Stimulated activated naive CD8-positive, alpha-beta T cell treated with anti-CD3 and anti-CD28 coated beads, Interleukin-15, Interleukin-2, amounts not matched to agents 100 ng/mL and 50 ng/mL, for 24 hours (primary cell): ENCODE data around the gene GABRG3.

Experiments
- H3K27ac Mint-ChIP-seq: one replicate; pipeline ENCODE4 v1.8.0; 2021; ENCODE audit warnings: mild to moderate bottlenecking, mixed read lengths
- H3K27me3 Mint-ChIP-seq: one replicate; pipeline ENCODE4 v1.8.0; 2021; ENCODE audit warnings: mixed read lengths
- H3K36me3 Mint-ChIP-seq: one replicate; pipeline ENCODE4 v1.8.0; 2021; ENCODE audit warnings: low read depth, mixed read lengths
- H3K4me1 Mint-ChIP-seq: one replicate; pipeline ENCODE4 v1.8.0; 2021; ENCODE audit warnings: low read depth, mixed read lengths
- H3K4me3 Mint-ChIP-seq: one replicate; pipeline ENCODE4 v1.8.0; 2021; ENCODE audit warnings: mild to moderate bottlenecking, mixed read lengths
- H3K9me3 Mint-ChIP-seq: one replicate; pipeline ENCODE4 v1.8.0; 2021; ENCODE audit warnings: mixed read lengths

Gene GABRG3

GRCh38 chr15:27089676-27090075, 118.7 kb downstream of the GABRG3 start:
- Mint-ChIP-seq H3K27ac (no peak overlapping the region), H3K4me3 (no peak overlapping the region), H3K4me1 (no peaks in the 10 kb centered on the region), H3K27me3 (no peaks in the 10 kb centered on the region), H3K36me3 (no peaks in the 10 kb centered on the region), H3K9me3 (peaks cover 24% of the 10 kb centered on the region)

- Mint-ChIP-seq H3K27ac (no peak overlapping the region), H3K4me1 (no peaks in the 10 kb centered on the region), H3K27me3 (no peaks in the 10 kb centered on the region), H3K9me3 (peaks cover 33% of the 10 kb centered on the region), H3K4me3 (no peak overlapping the region), H3K36me3 (no peaks in the 10 kb centered on the region)
Measured at GRCh38 chr15:27091270-27091940, 120.4 kb downstream of the GABRG3 start.

- Mint-ChIP-seq H3K4me1 (no peaks in the 10 kb centered on the region), H3K9me3 (peaks cover 33% of the 10 kb centered on the region), H3K4me3 (no peak overlapping the region), H3K27ac (no peak overlapping the region), H3K27me3 (no peaks in the 10 kb centered on the region), H3K36me3 (no peaks in the 10 kb centered on the region)
Measured at GRCh38 chr15:27092390-27092789, 121.4 kb downstream of the GABRG3 start.

GRCh38 chr15:27094235-27094634, 123.3 kb downstream of the GABRG3 start:
- Mint-ChIP-seq H3K27me3 (no peaks in the 10 kb centered on the region), H3K27ac (no peak overlapping the region), H3K4me1 (no peaks in the 10 kb centered on the region), H3K36me3 (no peaks in the 10 kb centered on the region), H3K4me3 (no peak overlapping the region), H3K9me3 (peaks cover 38% of the 10 kb centered on the region)

GRCh38 chr15:27095886-27096624, 125.1 kb downstream of the GABRG3 start:
- H3K4me1 Mint-ChIP-seq = no peaks in the 10 kb centered on the region
- peaks cover 30% of the 10 kb centered on the region for H3K9me3 Mint-ChIP-seq
- H3K36me3 Mint-ChIP-seq = no peaks in the 10 kb centered on the region
- H3K4me3 Mint-ChIP-seq = no peak overlapping the region
- no peaks in the 10 kb centered on the region for H3K27me3 Mint-ChIP-seq
- no peak overlapping the region for H3K27ac Mint-ChIP-seq

- Mint-ChIP-seq H3K27ac (no peak overlapping the region), H3K27me3 (no peaks in the 10 kb centered on the region), H3K4me3 (no peak overlapping the region), H3K9me3 (peaks cover 21% of the 10 kb centered on the region), H3K36me3 (no peaks in the 10 kb centered on the region), H3K4me1 (no peaks in the 10 kb centered on the region)
Measured at GRCh38 chr15:27097506-27097905, 126.5 kb downstream of the GABRG3 start.

- no peak overlapping the region for H3K27ac Mint-ChIP-seq
- H3K4me3 Mint-ChIP-seq = no peak overlapping the region
- H3K36me3 Mint-ChIP-seq = no peaks in the 10 kb centered on the region
- H3K4me1 Mint-ChIP-seq = no peaks in the 10 kb centered on the region
- H3K27me3 Mint-ChIP-seq = no peaks in the 10 kb centered on the region
- peaks cover 9% of the 10 kb centered on the region for H3K9me3 Mint-ChIP-seq
Measured at GRCh38 chr15:27101982-27102381, 131.0 kb downstream of the GABRG3 start.

- Mint-ChIP-seq H3K36me3 (no peaks in the 10 kb centered on the region), H3K4me1 (no peaks in the 10 kb centered on the region), H3K9me3 (no peaks in the 10 kb centered on the region), H3K27me3 (no peaks in the 10 kb centered on the region), H3K27ac (no peak overlapping the region), H3K4me3 (no peak overlapping the region)
Measured at GRCh38 chr15:27111323-27111722, 140.3 kb downstream of the GABRG3 start.

- H3K4me3 Mint-ChIP-seq = no peak overlapping the region
- H3K36me3 Mint-ChIP-seq = no peaks in the 10 kb centered on the region
- H3K9me3 Mint-ChIP-seq = peaks cover 8% of the 10 kb centered on the region
- H3K27ac Mint-ChIP-seq = no peak overlapping the region
- H3K4me1 Mint-ChIP-seq = no peaks in the 10 kb centered on the region
- no peaks in the 10 kb centered on the region for H3K27me3 Mint-ChIP-seq
Measured at GRCh38 chr15:27114473-27114872, 143.5 kb downstream of the GABRG3 start.

- no peak overlapping the region for H3K27ac Mint-ChIP-seq
- H3K27me3 Mint-ChIP-seq = no peaks in the 10 kb centered on the region
- H3K4me1 Mint-ChIP-seq = no peaks in the 10 kb centered on the region
- peaks cover 12% of the 10 kb centered on the region for H3K9me3 Mint-ChIP-seq
- H3K36me3 Mint-ChIP-seq = no peaks in the 10 kb centered on the region
- no peak overlapping the region for H3K4me3 Mint-ChIP-seq
Measured at GRCh38 chr15:27119695-27120266, 148.8 kb downstream of the GABRG3 start.

GRCh38 chr15:27121672-27122071, 150.7 kb downstream of the GABRG3 start:
- Mint-ChIP-seq H3K9me3 (peaks cover 16% of the 10 kb centered on the region), H3K4me1 (no peaks in the 10 kb centered on the region), H3K27ac (no peak overlapping the region), H3K36me3 (no peaks in the 10 kb centered on the region), H3K27me3 (no peaks in the 10 kb centered on the region), H3K4me3 (no peak overlapping the region)

- Mint-ChIP-seq H3K9me3 (peaks cover 9% of the 10 kb centered on the region), H3K27me3 (no peaks in the 10 kb centered on the region), H3K4me3 (no peak overlapping the region), H3K27ac (no peak overlapping the region), H3K4me1 (no peaks in the 10 kb centered on the region), H3K36me3 (no peaks in the 10 kb centered on the region)
Measured at GRCh38 chr15:27123291-27123690, 152.3 kb downstream of the GABRG3 start.

- peaks cover 8% of the 10 kb centered on the region for H3K9me3 Mint-ChIP-seq
- no peaks in the 10 kb centered on the region for H3K27me3 Mint-ChIP-seq
- no peaks in the 10 kb centered on the region for H3K36me3 Mint-ChIP-seq
- H3K4me1 Mint-ChIP-seq = no peaks in the 10 kb centered on the region
- no peak overlapping the region for H3K4me3 Mint-ChIP-seq
- no peak overlapping the region for H3K27ac Mint-ChIP-seq
Measured at GRCh38 chr15:27123808-27124207, 152.8 kb downstream of the GABRG3 start.

- Mint-ChIP-seq H3K27ac (no peak overlapping the region), H3K4me3 (no peak overlapping the region), H3K27me3 (no peaks in the 10 kb centered on the region), H3K4me1 (no peaks in the 10 kb centered on the region), H3K36me3 (no peaks in the 10 kb centered on the region), H3K9me3 (peaks cover 8% of the 10 kb centered on the region)
Measured at GRCh38 chr15:27124287-27124871, 153.4 kb downstream of the GABRG3 start.

GRCh38 chr15:27125185-27125584, 154.2 kb downstream of the GABRG3 start:
- Mint-ChIP-seq H3K9me3 (peaks cover 8% of the 10 kb centered on the region), H3K27me3 (no peaks in the 10 kb centered on the region), H3K36me3 (no peaks in the 10 kb centered on the region), H3K27ac (no peak overlapping the region), H3K4me1 (no peaks in the 10 kb centered on the region), H3K4me3 (no peak overlapping the region)
